Measurements from ENCODE around the gene GALNT15. TPM values are rescaled to one million over a fixed set of nuclear protein-coding genes. Genes with fewer than 3 reads are reported as not detected.

Gene GALNT15
- total RNA-seq, 1 experiment from 2014 or later: not detected

- H3K4me1 ChIP-seq (replicated peaks; ENCODE audit: insufficient read depth): no peaks in the 10 kb centered on the region
- no peaks in the 10 kb centered on the region for H3K79me2 ChIP-seq (ENCODE audit: low read depth)
- H3K9me3 ChIP-seq (ENCODE audit: insufficient read depth, low read depth): no peaks in the 10 kb centered on the region
- no peak overlapping the region for H3K4me2 ChIP-seq
- no peaks in the 10 kb centered on the region for H3K36me3 ChIP-seq (ENCODE audit: low read depth)
- no TSS peak for BruUV-seq (replicated peaks)
- POLR2A ChIA-PET (ENCODE audit: unreplicated experiment): no interaction called here
- H3K27ac ChIP-seq: no peak overlapping the region
- CTCF ChIA-PET: no interaction called here
- H2AFZ ChIP-seq: no peak overlapping the region
- no peaks in the 10 kb centered on the region for H4K20me1 ChIP-seq (ENCODE audit: insufficient read depth)
- DNase-seq: peak in 1 of 2 experiments; percentile 10
- no peaks in the 10 kb centered on the region for H3K27me3 ChIP-seq (ENCODE audit: insufficient read depth, low read depth)
- intact Hi-C loops (cut with micrococcal nuclease; ENCODE audit: unreplicated experiment): loop anchor here (5.0 to 10.0 kb wide), 5 partner anchors 47 to 1322 kb away; partner anchors contain the start of genes BTD and HACL1
- no peak overlapping the region for H3K4me3 ChIP-seq
- peaks cover 1% of the 10 kb centered on the region; the same call in 1 of the 2 replicates for H3F3A ChIP-seq (ENCODE audit: insufficient read depth, low read depth)
- no peaks in the 10 kb centered on the region for H3K9me2 ChIP-seq (ENCODE audit: insufficient read depth)
- TF ChIP-seq EZH2 (IDR thresholded peaks at IDR 0.05; ENCODE audit: low read depth) (no peak), CTCF (conservative IDR thresholded peaks at IDR 0.05) (peak; percentile 67)
These were observed 74.9 kb downstream of the GALNT15 start for GRCh38 chr3:16249336-16249735.

DNA sequence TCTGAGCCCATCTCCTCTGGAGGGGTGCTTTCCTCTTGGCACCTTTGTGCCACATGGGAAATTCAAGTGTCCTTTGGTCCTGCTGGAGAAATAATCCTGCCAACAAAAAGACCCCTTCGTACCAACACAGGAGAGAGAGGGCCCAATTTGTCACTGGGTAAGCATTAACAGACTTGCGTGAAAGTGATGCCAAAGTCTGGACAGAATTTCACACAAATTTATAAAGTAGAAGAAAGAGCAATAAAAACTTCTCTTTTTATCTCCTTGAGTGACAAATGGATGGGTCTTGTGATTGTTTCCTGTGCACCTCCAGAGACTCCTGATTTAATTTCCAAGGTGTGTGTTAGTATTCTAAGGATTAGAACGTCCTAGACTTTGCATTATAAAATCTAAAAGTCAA, 75.4 kb downstream of the GALNT15 start:
- Histone ChIP-seq H3K4me2 (no peak overlapping the region), H3K9me2 (ENCODE audit: insufficient read depth) (no peaks in the 10 kb centered on the region), H3K4me1 (replicated peaks; ENCODE audit: insufficient read depth) (no peaks in the 10 kb centered on the region), H3F3A (ENCODE audit: insufficient read depth, low read depth) (no peaks in the 10 kb centered on the region), H3K36me3 (ENCODE audit: low read depth) (no peaks in the 10 kb centered on the region), H3K9me3 (ENCODE audit: insufficient read depth, low read depth) (no peaks in the 10 kb centered on the region), H3K4me3 (no peak overlapping the region), H4K20me1 (ENCODE audit: insufficient read depth) (no peaks in the 10 kb centered on the region), H3K27me3 (ENCODE audit: insufficient read depth, low read depth) (no peaks in the 10 kb centered on the region), H3K79me2 (ENCODE audit: low read depth) (no peaks in the 10 kb centered on the region), H3K27ac (no peak overlapping the region), H2AFZ (no peak overlapping the region)
- POLR2A ChIA-PET (ENCODE audit: unreplicated experiment): no interaction called here
- TF ChIP-seq EZH2 (IDR thresholded peaks at IDR 0.05; ENCODE audit: low read depth) (no peak), CTCF (conservative IDR thresholded peaks at IDR 0.05) (no peak)
- CTCF ChIA-PET: no interaction called here
- intact Hi-C loops (cut with micrococcal nuclease; ENCODE audit: unreplicated experiment): loop anchor here (5.0 to 10.0 kb wide), 5 partner anchors 48 to 1323 kb away; partner anchors contain the start of genes BTD and HACL1
- no TSS peak for BruUV-seq (replicated peaks)
- DNase-seq: no peak

GRCh38 chr3:16251316-16252085, 77.0 kb downstream of the GALNT15 start:
- Histone ChIP-seq H3K9me3 (ENCODE audit: insufficient read depth, low read depth) (no peaks in the 10 kb centered on the region), H3K4me2 (no peak overlapping the region), H3K9me2 (ENCODE audit: insufficient read depth) (no peaks in the 10 kb centered on the region), H3K27me3 (ENCODE audit: insufficient read depth, low read depth) (no peaks in the 10 kb centered on the region), H3F3A (ENCODE audit: insufficient read depth, low read depth) (no peaks in the 10 kb centered on the region), H3K36me3 (ENCODE audit: low read depth) (no peaks in the 10 kb centered on the region), H2AFZ (no peak overlapping the region), H3K27ac (no peak overlapping the region), H4K20me1 (ENCODE audit: insufficient read depth) (no peaks in the 10 kb centered on the region), H3K4me1 (replicated peaks; ENCODE audit: insufficient read depth) (no peaks in the 10 kb centered on the region), H3K4me3 (no peak overlapping the region), H3K79me2 (ENCODE audit: low read depth) (no peaks in the 10 kb centered on the region)
- BruUV-seq (replicated peaks): no TSS peak
- TF ChIP-seq CTCF (conservative IDR thresholded peaks at IDR 0.05) (no peak), EZH2 (IDR thresholded peaks at IDR 0.05; ENCODE audit: low read depth) (no peak)
- ChIA-PET POLR2A (ENCODE audit: unreplicated experiment) (interaction anchor here (0.6 kb wide), 1 partner anchor 331 kb away, joined by 3 read pairs; no protein-coding TSS in a partner anchor), CTCF (no interaction called here)
- intact Hi-C loops (cut with micrococcal nuclease; ENCODE audit: unreplicated experiment): no loop called here
- DNase-seq: no peak
